Body of pancreas (tissue), 4 donors: Measurements from ENCODE around the gene XBP1. TPM values are rescaled to one million over a fixed set of nuclear protein-coding genes. Genes with fewer than 3 reads are reported as not detected.
A peak's percentile ranks its signal among the peaks of the same experiment; 100 is the strongest.

Experiments used
- ATAC-seq: fragments of 150-250 bp; one replicate; pipeline ENCODE4 v1.9.1; 2016
- DNase-seq, 4 donors: peaks; one replicate each; pipeline ENCODE4 v3.0.0-alpha.2; 2019
- H3K27ac ChIP-seq, 4 donors: fragments of 200-600 bp; sonication (generic); 1 replicate in 3 of 4; 2 replicates in 1 of 4; pipeline versions ENCODE4 v1.5.1 to v1.6.1; 2016 to 2019; ENCODE audit warnings: mild to moderate bottlenecking in 1 of 4, mixed read lengths in 1 of 4, moderate library complexity in 1 of 4
- H3K27me3 ChIP-seq, 2 donors: fragments of 200-600 bp; sonication (generic); one replicate each; pipeline ENCODE4 v1.6.0; 2016; ENCODE audit warnings: mild to moderate bottlenecking in 1 of 2
- H3K36me3 ChIP-seq, 2 donors: fragments of 200-600 bp; sonication (generic); replicated peaks in 1 of 2; 2 replicates each; pipeline ENCODE4 v1.5.1; 2016; ENCODE audit warnings: low read depth in 2 of 2; ENCODE audit not compliant: insufficient read depth in 1 of 2
- H3K4me1 ChIP-seq: fragments of 200-600 bp; sonication (generic); one replicate; pipeline ENCODE4 v1.6.0; 2016
- H3K4me3 ChIP-seq, 2 donors: fragments of 200-600 bp; sonication (generic); 1 replicate in 1 of 2; 2 replicates in 1 of 2; pipeline ENCODE4 v1.5.1; 2016 to 2019
- H3K9me3 ChIP-seq, 3 donors: fragments of 200-600 bp; sonication (generic); 1 replicate in 2 of 3; 2 replicates in 1 of 3; pipeline ENCODE4 v1.5.1; 2016
- POLR2A ChIP-seq, 3 donors: fragments of 450-650 bp; IDR thresholded peaks; one replicate each; pipeline ENCODE4 v1.6.1; 2016; ENCODE audit warnings: antibody characterized with exemption in 3 of 3, mild to moderate bottlenecking in 2 of 3
- WGBS, 2 donors: methylation state at CpG; one replicate each; pipeline ENCODE4 v1.1.5; 2017; 5-methylcytosine and 5-hydroxymethylcytosine counted together
- intact Hi-C: fragments of 100-400 bp; cut with DNase I; formaldehyde crosslinking; loops from one replicate; pipeline ENCODE4 v1.15.1; 2023
- total RNA-seq, 2 donors: library from RNA; depleted of rRNA; stranded (reverse); fragments of >200 nt; gene quantifications; one replicate each; pipeline ENCODE4 v1.1.0, GENCODE V29; 2016
- TF ChIP-seq, protein P1 (sequence below), 7 experiments: fragments of 450-650 bp in 4 of 7; fragments of 200-600 bp in 3 of 7; sonication (generic) in 3 of 7; IDR thresholded peaks; one replicate each; pipeline ENCODE4 v1.5.1; 2016 to 2019; ENCODE audit warnings: antibody characterized with exemption in 7 of 7

Gene XBP1
- total RNA-seq, 2 donors from 2014 or later: 642 to 771 TPM

DNA sequence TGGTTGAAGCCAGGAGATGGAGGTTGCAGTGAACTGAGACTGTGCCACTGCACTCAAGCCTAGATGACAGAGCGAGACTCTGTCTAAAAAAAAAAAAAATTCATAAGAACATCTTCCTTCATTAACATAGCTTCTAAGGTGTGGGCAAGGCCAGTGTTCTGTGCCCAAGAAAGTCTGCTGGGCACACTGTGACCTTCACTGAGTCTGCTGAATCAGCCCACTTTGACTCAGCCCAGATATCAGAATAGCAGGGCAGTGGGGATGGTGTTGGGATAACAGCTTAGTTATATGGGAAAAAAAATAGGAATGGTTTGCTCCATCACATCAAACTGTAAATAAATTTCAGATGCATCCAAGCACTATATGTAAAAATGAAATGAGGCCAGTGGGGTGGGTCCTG lies 32.4 kb upstream of the XBP1 start:
- 89 to 100% methylated on average over 1 of the region's 1 CpG for WGBS, 2 donors
- DNase-seq (no peak), ATAC-seq (no peak)
- H3K9me3 ChIP-seq: no peaks in the 10 kb centered on the region
- H3K27ac ChIP-seq: no peak overlapping the region
- TF ChIP-seq, protein P1, sequence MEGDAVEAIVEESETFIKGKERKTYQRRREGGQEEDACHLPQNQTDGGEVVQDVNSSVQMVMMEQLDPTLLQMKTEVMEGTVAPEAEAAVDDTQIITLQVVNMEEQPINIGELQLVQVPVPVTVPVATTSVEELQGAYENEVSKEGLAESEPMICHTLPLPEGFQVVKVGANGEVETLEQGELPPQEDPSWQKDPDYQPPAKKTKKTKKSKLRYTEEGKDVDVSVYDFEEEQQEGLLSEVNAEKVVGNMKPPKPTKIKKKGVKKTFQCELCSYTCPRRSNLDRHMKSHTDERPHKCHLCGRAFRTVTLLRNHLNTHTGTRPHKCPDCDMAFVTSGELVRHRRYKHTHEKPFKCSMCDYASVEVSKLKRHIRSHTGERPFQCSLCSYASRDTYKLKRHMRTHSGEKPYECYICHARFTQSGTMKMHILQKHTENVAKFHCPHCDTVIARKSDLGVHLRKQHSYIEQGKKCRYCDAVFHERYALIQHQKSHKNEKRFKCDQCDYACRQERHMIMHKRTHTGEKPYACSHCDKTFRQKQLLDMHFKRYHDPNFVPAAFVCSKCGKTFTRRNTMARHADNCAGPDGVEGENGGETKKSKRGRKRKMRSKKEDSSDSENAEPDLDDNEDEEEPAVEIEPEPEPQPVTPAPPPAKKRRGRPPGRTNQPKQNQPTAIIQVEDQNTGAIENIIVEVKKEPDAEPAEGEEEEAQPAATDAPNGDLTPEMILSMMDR (IDR thresholded peaks at IDR 0.05): no peak
- TF ChIP-seq POLR2A (IDR thresholded peaks at IDR 0.05): no peak
- no peaks in the 10 kb centered on the region for H3K27me3 ChIP-seq
- no peaks in the 10 kb centered on the region for H3K36me3 ChIP-seq
- H3K4me1 ChIP-seq: peaks cover 25% of the 10 kb centered on the region
- intact Hi-C loops: loop anchor here (5.0 to 10.0 kb wide), 2 partner anchors 48 to 225 kb away; no protein-coding TSS in a partner anchor
- no peak overlapping the region for H3K4me3 ChIP-seq

DNA sequence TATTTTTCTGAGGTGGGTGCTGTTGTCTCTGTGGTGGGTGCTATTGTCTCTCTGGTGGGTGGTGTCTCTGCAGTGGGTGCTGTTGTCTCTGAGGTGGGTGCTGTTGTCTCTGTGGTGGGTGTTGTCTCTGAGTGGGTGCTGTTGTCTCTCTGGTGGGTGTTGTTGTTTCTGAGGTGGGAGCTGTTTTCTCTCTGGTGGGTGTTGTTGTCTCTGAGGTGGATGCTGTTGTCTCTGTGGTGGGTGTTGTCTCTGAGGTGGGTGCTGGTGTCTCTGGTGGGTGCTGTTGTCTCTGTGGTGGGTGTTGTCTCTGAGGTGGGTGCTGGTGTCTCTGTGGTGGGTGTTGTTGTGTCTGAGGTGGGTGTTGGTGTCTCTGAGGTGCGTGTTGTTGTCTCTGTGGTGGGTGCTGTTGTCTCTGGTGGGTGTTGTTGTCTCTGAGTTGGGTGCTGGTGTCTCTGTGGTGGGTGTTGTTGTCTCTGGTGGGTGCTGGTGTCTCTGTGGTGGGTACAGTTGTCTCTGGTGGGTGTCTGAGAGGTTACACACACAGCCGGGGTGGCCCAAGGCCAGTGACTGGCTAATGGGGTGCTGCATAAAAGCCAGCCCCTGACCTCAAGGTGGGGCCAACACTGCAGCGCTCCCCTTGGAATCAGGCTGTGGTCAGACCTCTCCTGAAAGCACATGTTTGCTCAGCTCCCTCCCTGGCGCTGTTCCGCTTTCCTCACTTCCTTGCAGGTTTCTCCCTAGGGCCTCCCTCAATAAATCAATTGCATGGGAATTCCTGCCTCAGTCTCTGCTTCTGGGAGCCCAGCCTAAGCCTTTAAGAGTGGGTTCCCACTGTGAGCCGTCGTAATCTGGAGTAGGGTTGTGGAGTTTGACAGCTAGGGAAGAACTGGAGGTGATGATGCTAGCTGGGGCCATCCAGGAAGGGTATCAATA lies 31.0 kb upstream of the XBP1 start:
- no peaks in the 10 kb centered on the region for H3K27me3 ChIP-seq
- TF ChIP-seq, protein P1 (IDR thresholded peaks at IDR 0.05): no peak
- no peak for TF ChIP-seq POLR2A (IDR thresholded peaks at IDR 0.05)

DNA sequence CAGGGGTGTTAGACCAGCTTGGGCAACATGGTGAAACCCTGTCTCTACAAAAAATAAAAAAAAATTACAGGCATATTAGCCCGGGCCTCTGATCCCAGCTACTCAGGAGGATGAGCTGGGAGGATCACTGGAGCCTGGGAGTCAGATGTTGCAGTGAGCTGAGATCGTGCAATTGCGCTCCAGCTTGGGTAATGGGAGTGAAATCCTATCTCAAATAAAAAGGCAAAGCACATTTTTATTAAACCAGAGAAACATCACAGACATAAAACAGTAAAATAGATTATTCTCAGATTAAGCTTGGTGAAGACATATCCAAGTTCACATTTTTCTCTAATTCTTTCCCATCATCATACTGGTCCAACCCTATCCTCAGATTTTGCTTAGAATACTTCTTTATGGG lies 30.1 kb upstream of the XBP1 start:
- no peak for TF ChIP-seq POLR2A (IDR thresholded peaks at IDR 0.05)
- TF ChIP-seq, protein P1 (IDR thresholded peaks at IDR 0.05): no peak
- Histone ChIP-seq H3K27me3 (no peaks in the 10 kb centered on the region), H3K4me1 (peaks cover 26% of the 10 kb centered on the region), H3K36me3 (no peaks in the 10 kb centered on the region), H3K27ac (peak overlapping the region in 3 of 4 donors; percentile 59 to 66 (median 65)), H3K9me3 (no peaks in the 10 kb centered on the region), H3K4me3 (no peak overlapping the region)
- no peak for ATAC-seq
- 91 to 95% methylated on average over 3 of the region's 3 CpGs for WGBS, 2 donors
- DNase-seq: no peak
- intact Hi-C loops: loop anchor here (5.0 to 10.0 kb wide), 2 partner anchors 46 to 223 kb away; no protein-coding TSS in a partner anchor

More for the DNA sequence above, 31.0 kb upstream of the XBP1 start:
- Histone ChIP-seq H3K27ac (no peak overlapping the region), H3K4me3 (no peak overlapping the region), H3K4me1 (peaks cover 25% of the 10 kb centered on the region), H3K9me3 (no peaks in the 10 kb centered on the region), H3K36me3 (no peaks in the 10 kb centered on the region)
- DNase-seq (no peak), ATAC-seq (no peak)
- WGBS, 2 donors: 76 to 85% methylated on average over 6 to 7 of the region's 7 CpGs
- intact Hi-C loops: loop anchor here (5.0 to 10.0 kb wide), 2 partner anchors 47 to 224 kb away; no protein-coding TSS in a partner anchor

DNA sequence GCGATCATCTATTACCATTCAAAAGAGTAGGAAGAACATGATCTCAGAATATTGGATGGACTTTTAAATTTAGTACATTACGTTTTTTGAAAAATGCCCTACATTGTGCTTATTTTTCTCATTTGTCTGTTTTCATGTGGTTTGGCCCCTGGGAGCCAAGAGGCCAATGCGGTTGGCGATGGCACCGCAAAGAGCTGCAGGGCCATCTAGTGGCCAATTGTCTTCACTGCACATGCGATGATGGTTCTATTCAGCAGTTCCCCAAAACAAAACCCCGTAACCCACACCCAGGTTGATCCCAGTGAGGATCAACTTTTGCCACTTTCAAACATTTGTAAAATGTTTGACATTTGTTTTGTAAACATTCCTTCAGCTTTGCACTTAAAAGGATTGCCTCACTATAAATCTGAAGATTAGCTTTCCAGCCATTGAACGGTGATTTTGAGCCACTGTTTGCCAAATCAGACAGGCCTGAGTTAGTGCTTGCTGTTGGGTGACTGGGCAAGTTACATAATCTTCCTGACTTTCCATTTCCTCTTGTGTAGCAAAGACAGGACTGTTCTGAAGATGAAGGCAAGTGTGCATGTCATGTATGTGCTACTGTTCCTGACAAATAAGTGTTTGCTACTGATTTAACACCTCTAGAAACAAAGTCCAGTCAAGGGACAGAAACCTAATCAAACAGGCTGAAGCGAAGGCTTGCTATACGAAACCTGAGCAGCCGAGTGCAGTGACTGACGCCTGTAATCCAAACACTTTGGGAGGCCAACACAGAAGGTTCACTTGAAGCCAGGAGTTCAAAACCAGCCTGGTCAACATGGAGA lies 29.2 kb upstream of the XBP1 start:
- WGBS, 2 donors: 13 to 30% methylated on average over 12 of the region's 12 CpGs
- intact Hi-C loops: loop anchor here (5.0 to 10.0 kb wide), 2 partner anchors 45 to 222 kb away; no protein-coding TSS in a partner anchor
- H3K4me1 ChIP-seq: peaks cover 35% of the 10 kb centered on the region
- H3K27me3 ChIP-seq: no peaks in the 10 kb centered on the region
- no peaks in the 10 kb centered on the region for H3K9me3 ChIP-seq
- TF ChIP-seq POLR2A (IDR thresholded peaks at IDR 0.05): no peak
- TF ChIP-seq, protein P1 (IDR thresholded peaks at IDR 0.05): peak; percentile 88 to 99 (median 98)
- peak; percentile 84 to 91 (median 86) for DNase-seq
- no peak overlapping the region for H3K4me3 ChIP-seq
- ATAC-seq: peak; percentile 95
- no peaks in the 10 kb centered on the region for H3K36me3 ChIP-seq
- peak overlapping the region; percentile 27 to 66 (median 62) for H3K27ac ChIP-seq
